Inferior parietal cortex (tissue), 1 donor: ENCODE data around the gene FGD5.

Source experiments
- DNase-seq: peaks from one replicate; pipeline ENCODE4 v3.0.0-alpha.2; 2016; ENCODE audit errors: extremely low spot score

The FGD5 gene, protein sequence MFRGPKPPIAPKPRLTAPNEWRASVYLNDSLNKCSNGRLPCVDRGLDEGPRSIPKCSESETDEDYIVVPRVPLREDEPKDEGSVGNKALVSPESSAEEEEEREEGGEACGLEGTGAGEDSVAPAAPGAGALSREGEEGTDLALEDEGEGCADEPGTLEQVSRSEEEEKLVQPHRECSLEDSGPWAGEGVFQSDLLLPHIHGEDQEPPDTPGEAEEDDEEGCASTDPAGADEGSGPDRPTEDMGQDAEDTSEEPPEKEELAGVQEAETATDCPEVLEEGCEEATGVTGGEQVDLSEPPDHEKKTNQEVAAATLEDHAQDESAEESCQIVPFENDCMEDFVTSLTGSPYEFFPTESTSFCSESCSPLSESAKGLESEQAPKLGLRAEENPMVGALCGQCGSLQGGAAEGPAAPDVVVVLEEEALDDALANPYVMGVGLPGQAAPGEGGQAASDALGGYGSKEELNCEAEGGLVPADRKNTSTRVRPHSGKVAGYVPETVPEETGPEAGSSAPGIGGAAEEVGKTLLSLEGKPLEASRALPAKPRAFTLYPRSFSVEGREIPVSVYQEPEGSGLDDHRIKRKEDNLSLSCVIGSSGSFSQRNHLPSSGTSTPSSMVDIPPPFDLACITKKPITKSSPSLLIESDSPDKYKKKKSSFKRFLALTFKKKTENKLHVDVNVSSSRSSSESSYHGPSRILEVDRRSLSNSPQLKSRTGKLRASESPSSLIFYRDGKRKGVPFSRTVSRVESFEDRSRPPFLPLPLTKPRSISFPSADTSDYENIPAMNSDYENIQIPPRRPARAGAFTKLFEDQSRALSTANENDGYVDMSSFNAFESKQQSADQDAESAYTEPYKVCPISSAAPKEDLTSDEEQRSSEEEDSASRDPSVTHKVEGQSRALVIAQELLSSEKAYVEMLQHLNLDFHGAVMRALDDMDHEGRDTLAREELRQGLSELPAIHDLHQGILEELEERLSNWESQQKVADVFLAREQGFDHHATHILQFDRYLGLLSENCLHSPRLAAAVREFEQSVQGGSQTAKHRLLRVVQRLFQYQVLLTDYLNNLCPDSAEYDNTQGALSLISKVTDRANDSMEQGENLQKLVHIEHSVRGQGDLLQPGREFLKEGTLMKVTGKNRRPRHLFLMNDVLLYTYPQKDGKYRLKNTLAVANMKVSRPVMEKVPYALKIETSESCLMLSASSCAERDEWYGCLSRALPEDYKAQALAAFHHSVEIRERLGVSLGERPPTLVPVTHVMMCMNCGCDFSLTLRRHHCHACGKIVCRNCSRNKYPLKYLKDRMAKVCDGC (N-terminal part only)

DNA sequence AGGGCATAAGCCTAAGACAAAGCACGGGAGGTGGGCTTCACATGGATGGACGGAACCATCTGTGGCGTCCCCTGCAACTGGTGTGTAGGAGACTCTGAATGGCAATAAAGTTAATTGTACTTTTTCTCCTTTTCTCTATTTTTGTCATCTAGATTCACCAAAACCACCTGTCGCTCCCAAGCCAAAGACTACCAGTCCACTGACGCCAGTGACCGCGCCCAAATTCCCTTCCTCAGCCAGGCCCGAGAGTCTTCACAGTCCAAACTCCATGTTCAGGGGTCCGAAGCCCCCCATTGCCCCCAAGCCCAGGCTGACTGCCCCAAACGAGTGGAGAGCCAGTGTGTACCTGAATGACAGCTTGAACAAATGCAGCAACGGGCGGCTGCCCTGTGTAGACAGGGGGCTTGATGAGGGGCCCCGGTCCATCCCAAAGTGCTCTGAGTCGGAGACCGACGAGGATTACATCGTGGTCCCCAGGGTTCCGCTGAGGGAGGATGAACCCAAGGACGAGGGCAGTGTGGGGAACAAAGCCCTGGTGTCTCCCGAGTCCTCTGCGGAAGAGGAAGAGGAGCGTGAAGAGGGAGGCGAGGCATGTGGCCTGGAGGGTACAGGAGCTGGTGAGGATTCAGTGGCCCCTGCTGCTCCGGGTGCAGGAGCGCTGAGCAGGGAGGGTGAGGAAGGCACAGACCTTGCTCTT lies at the start of gene FGD5:
TSS of gene FGD5 (plus strand) at position 159 of the 697 bp plus-strand sequence. CDS start at position 269, 110 bp downstream.
- DNase-seq, result no peak

DNA sequence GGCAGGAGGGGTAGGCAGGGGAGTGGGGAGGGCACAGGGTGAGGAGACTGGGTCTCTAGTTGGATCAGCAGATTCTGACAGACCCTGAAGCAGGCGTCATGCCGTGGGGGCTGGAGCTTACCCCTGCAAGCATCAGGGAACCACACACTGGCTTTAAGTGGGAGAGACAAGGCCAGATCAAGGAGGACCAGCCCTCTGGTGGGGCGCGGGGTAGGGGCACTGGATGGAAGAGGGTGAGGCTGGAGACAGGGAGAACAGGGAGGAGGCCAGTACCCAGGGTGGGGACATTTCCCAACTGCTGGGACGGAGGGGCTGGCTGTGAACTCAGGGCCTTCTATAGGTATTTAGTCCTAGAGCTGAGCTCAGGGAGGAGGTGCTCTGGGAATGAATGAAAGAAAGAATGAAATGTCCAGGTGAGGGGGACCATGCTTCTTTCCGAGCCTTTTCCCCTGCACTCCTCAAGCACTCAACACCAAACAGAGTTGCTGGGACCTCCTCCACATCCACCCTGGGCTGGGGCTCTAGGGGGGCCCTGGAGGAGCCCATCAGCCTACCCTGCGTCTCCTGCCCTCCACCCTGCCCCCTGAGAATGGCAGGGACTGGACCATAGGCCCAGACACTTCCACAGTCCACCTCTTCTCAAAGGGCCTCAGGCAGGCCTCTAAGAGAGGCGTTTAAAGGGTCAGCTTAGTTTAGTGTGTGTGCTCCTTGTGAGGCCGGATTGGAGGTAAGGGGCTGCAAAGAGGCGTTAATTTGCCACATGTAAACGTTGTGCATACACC lies 49.0 kb upstream of the FGD5 start:
- no peak for DNase-seq

DNA sequence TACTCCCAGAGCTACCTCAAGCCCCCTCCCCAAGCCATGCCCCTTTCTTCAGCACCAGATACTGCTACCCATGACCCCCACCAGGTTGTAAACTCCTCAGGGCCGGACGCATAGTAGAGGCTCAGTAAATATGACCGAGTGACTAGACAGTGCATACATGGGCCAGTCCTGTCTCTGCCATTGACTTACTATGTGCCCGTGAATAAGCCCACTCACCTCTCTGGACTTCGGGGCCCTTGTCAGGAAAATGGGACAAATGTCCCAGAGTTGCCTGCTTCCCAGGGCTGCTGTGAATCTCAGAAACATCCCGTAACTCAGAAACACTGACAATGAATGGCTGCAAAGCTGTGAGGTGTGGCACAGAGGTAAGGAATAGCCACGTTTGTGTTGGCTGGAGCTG lies 48.2 kb upstream of the FGD5 start:
- DNase-seq, result no peak

DNA sequence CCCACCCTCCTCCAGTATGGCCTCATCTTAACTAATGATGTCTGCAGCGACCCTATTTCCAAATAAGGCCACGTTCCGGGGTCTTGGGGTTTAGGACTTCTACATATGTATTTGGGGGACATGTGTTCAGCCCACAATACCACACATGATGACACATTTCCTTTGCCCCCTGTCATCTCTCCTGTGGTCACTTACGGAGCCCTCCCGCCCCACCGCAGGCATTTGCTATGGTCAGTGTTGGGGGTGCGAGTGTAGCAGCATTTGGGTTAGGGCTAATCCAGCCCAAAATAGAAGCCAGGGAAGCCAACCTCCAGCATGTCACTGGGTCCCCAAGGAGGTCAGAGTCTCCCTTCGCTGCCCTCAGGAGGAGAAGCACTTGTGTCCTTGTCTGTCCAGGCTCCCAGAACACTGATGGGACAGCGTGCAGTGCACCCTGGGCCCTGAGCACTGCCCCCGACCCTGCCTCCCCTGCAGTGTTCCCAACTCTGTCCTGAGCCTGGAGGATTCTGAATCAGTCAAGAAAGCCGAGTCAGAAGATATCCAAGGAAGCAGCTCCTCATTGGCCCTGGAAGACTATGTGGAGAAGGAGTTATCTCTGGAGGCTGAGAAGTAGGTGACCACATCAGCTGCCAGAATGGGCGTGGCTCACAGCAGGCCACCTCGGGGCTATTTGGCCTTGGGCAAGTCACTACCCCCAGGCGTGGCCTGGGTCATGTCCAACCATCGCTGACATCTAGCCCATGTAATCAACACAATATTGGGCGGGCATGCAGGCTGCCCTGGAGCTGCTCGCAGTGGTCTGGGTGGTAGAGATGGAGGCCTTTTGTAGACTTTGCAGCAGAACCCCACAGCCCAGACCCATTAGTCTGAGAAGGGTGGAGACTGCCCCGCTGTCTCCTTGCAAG lies 46.9 kb upstream of the FGD5 start:
- no peak for DNase-seq

DNA sequence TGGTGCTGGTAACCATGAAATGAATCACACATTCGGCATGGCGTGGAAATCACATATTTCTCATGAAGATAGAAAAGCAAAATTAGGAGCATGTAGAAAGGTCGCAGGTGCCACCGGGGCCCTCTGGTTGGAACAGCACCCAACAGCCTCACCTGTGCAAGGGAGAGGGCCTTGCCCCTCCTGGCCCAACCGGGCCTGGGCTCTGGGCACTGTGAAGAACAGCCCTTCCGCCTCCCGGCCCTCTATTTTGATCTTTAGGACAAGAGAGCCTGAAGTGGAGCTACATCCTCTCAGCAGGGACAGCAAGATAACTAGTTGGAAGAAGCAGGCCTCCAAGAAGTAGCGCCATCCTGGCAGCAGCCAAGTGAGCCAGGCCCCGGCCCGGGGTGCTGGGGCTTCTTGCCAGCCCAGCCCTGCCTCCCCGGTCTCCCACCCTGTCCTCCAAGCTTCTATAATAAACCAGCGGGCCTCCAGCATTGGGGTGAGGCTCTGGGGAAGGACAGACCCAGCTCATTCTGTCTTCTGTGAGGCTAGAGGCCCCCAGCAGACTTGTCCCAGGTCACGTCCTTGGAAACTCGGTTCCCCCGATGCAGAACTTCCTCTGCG lies 46.1 kb upstream of the FGD5 start:
- no peak for DNase-seq

DNA sequence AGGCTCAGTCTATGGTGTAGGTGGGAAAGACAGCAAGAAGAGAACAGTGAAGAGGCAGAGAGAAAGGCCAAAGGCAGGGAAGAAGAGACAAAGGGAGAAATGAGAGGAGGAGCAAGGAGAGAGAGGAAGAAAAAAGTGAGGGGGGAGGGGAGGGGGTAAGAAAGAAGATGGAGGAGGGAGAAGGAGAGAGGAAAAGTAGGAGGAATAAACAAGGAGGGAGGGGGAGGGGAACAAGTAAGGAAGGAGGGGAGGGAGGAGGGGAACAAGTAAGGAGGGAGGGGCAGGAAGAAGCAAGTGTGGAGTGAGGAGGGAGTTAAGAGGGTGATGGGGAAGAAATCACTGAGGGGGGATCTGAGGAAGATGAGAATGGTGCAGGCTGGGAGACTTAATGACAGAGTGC lies 45.5 kb upstream of the FGD5 start:
- no peak for DNase-seq

DNA sequence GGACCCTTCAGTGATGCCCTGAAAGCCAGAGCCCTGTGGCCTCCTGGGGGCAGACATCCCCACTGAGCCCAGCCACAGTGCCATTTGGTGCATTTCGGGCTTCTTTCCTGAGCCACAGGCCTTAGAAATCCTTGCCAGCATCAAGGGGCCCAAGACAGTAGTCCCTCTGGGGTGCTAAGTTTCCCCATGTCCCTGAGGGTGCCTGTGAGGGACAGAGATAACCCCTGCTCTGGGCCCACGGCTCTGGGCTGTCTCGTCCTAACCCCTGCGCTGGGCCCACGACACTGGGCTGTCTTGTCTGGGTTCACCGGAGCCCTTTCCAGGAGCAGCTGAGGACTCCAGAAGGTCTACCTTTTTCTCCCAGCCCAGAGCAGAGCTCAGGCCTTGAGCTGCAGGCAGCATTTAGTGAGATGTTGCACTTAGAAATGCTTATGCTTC lies 45.1 kb upstream of the FGD5 start:
- no peak for DNase-seq

DNA sequence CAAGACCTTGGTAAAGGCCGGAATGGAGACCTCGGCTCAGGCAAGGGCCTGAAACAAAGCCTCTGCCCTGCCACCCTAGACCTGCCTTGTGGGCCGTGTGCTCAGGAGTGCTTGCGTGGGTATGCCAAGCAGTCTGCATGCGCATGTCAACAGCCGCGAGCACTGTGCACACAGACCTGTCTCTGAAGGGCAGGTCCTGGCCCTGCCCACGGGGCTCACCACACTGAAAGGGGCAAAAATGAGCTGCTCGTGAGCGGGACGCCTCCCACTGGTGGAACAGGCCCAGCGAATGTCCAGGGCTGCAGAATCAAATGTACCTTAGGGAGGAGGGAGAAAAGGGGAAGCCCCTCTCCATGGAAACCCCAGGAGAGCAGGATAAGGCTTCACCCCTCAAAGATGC lies 44.3 kb upstream of the FGD5 start:
- no peak for DNase-seq

DNA sequence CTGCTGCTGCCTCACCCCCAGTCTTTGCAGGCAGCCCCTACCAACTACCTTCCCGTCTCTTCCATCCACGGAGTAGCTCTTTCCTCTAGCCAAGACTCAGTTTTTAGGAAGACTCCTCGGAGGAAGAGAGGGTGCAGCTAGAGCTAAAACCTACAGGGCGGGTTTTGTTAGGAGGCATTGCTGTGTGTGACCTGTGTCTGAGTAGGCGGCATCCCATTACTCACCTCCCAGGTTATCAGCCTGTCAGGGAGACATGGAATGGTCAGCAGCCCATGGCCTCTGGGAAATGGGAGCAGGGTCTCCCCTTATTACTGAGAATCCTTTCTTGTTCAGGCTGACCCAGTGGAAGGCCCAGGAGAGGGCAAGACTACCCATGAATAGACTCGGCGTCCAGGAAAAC lies 43.8 kb upstream of the FGD5 start:
- DNase-seq, result no peak

DNA sequence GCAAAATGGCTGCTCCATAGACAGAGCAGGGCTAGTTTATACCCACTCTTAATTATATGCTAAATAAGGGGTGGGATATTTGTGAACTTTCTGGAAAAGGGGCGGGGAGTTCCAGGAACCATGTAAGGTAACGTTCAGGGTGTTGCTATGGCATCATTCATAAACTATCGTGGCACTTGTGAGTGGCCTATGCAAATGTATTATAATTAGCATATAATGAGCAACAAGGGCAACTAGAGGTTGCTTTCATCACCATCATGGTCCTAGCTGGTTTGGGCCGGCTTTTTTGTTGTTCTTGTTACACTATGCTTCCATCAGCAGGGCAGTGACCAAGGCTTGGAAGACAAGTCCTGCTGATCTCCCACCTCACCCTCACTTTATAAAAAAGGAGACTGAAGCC lies 43.2 kb upstream of the FGD5 start:
- no peak for DNase-seq

DNA sequence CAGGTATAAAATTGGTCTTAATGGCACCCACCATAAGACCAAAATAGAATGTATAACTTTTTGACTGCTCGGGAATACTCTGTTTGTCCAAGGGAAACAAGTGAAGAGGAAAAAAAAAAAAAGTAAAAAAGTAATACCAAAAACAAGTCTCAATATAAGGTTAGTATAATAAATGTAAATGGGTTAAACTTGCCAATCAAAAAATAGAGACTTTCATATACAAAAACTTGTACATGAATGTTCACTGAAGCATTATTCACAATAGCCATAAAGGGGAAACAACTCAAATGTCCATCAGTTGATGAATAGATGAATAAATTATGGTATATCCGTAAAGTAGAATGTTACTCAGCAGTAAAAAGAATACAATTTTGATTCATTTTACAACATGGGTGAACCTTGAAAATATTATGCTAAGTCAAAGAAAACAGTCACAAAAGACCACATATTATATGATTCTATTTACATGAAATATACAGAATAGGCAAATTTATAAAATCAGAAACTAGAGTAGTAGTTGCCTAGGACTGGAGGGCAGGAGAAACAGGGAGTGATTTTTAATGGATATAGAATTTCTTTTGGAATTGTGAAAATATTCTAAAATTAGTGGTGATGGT lies 39.6 kb upstream of the FGD5 start:
- no peak for DNase-seq

DNA sequence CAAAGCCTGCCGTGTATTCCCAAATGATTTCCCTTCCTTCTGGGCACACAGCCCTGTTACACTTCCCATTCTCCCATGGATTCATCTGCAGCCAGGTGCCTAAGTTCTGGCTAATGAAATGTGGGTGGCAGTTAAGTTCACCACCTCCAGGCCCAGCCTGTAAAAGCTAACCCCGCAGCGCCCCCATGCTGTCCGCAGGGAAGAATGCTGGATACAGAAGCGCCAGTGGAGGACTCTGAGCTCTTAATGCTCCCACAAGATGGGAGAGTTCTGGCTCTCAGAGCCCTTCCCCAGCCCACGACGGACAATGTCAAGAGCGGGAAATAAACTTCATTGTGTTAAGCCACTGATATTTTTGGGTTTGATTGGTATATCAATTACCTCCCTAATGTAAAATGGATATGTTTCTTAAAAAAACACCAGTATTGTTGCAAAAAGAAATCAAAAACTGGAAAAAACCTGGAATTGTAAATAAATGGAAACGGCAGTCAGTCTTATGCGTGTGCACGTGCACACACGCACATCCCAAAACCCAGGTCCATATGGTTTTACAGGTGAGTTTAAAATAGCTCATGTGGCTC lies 37.7 kb upstream of the FGD5 start:
- no peak for DNase-seq

DNA sequence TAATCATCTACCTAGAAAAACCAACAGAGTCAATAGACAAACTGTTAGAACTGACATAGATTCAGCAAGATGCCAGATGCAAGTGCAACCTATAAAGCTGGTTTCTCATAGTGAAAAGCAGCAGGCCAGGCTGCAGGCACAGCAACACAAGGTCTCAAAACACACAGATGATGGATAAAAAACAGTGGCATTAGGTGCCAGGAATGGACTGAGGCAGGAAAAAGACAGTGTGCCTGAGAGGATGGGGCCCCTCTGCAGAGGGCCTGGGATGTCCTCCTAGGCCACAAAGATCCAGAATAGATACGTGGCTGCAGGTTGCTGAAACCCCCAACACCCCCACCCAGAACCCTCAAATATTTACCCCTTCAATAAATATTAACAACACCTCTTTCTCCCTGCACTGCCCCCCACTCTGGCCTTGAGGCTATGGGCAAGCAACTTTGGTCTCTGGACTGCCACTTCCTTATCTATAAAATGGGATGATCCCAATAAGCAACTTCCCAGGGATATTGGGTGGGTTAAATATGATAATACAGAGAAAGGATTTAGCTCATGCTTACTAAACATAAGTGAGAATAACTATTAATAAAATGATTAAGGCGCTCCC lies 35.2 kb upstream of the FGD5 start:
- no peak for DNase-seq

DNA sequence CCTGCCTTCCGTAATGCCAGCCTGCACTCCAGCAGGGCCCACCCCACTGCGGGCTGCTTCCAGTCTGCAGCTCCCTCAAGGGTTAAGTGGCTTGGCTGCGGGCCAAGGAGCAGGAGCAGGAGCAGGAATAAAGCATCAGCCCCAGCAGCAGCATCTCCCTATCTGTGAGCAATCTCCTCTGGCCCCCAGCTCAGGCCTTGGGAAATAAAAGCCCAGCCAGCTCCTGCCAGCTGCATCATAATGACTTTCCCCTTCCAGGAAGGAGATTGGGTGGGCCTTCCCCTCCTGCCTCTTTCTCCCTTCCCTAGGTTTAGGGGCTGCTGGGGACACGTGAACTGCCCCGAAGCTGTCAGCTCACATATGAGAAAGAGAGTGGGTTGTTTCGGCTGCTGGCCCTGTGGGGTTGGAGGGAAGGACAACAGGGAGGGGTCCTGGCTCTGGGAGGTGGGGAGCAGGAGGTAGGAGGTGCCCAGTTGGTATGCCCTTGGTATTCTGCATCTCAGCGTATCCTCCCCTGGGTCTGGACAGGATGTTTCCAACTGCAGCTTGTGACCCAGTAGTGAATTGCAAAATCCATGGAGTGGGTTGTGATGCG lies 34.6 kb upstream of the FGD5 start:
- DNase-seq, result no peak

DNA sequence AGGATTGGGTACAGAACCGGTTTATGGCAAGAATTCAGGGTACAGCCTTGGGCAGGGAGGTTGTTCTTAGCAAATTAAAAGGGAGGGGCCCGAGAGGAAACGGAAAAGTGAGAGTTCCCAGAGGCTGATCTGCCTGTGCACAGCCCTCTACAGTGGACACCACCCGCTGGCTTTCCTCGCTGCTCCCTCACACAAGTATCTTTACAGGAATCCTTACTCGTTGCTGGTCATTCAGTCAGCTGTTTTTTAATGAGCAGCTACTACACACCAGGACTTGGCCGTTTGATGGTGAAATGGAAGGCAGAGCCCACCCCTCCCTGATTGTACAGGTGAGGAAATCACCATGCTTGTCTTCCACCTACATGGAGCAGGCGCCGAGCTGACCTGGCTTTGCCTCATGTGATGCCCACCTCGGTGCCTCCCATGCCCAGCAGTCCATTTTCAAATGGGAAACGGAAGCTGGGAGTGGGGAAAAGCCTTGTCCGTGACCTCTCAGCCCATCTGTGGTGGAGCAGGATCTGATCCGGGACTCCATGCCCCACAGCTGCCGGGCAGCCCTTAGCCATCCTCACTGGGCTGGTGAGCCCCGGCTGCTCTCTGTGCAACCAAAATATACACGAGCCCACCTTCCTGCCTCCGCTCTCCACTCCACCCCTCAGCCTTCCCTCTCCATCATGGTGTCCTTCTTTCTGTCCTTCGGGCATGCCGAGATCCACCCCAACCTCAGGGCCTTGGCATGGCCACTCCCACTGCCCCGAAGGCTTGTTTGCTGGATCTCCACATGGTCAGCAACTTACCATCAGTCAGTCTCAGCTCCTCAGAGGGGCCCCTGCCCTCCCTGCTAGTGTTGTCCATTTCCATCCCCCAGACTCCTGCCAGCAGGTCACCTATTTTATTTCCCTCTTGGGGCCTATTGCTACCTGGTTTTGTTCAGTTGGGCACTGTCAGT lies 33.3 kb upstream of the FGD5 start:
- no peak for DNase-seq

DNA sequence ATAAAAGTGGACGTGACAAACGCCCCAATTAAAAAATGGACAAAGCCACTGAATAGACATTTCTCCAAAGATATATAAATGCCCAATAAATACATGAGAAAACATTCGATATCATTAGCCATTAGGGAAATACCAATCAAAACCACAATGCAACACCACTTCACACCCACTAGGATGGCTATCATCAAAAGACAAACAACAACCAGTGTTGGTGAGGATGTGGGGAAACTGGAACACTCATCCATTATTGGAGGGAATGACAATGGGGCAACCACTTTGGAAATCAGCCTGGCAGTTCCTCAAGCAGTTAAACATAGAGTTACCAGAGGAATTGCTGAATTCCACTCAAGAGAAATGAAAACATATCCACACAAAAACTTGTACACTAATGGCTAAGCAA lies 32.4 kb upstream of the FGD5 start:
- DNase-seq, result no peak
